ENCODE data around the gene DNAJB14. TPM values are rescaled to one million over a fixed set of nuclear protein-coding genes. Genes with fewer than 3 reads are reported as not detected.

The DNAJB14 gene
- total RNA-seq: 18.5 and 22.7 TPM in 2 replicates

GRCh38 chr4:99946356-99947189 lies at the start of gene DNAJB14:
TSS of gene DNAJB14 (minus strand) at chr4:99946618. CDS start at chr4:99946571, 47 bp downstream.

GRCh38 chr4:99949999-99950912 lies 3.8 kb upstream of the DNAJB14 start, which contains the start of gene H2AZ1:
TSS of gene H2AZ1 (minus strand) at chr4:99950275. CDS start at chr4:99950170, 105 bp downstream.

GRCh38 chr4:99894161-99894997 lies 52.0 kb downstream of the DNAJB14 start, which contains the start of gene LAMTOR3:
TSS of gene LAMTOR3 (minus strand) at chr4:99894427. CDS start at chr4:99893963, 464 bp downstream.

Other genes with a start within 250 kb of the DNAJB14 start
- not detected in 2 replicates for gene DAPP1, start 129.8 kb downstream of the DNAJB14 start, total RNA-seq
- 24.3 and 31.0 TPM in 2 replicates for gene LAMTOR3, start 52.2 kb downstream of the DNAJB14 start, total RNA-seq
- 66.1 and 104 TPM in 2 replicates for gene H2AZ1, start 3.7 kb upstream of the DNAJB14 start, total RNA-seq
- 1.9 and 2.7 TPM in 2 replicates for gene DDIT4L, start 243.8 kb upstream of the DNAJB14 start, total RNA-seq

Measured in cardiac ventricle fibroblast (primary cell).